H9 (cell line): ENCODE measurements around the gene CADPS2. TPM values are rescaled to one million over a fixed set of nuclear protein-coding genes. Genes with fewer than 3 reads are reported as not detected.

Experiments
- DNase-seq: peaks from one replicate; pipeline ENCODE4 v3.0.0-alpha.2; 2017
- H2AFZ ChIP-seq: one replicate; pipeline ENCODE4 v1.6.1; 2013; ENCODE audit warnings: mild to moderate bottlenecking, low read length, control low read depth, moderate library complexity
- H2AK5ac ChIP-seq: 2 replicates; pipeline ENCODE4 v1.6.1; 2013; ENCODE audit warnings: low read length, control low read depth, mixed read lengths; ENCODE audit not compliant: insufficient read length
- H2BK120ac ChIP-seq: one replicate; pipeline ENCODE4 v1.6.1; 2013; ENCODE audit warnings: low read depth, mild to moderate bottlenecking, low read length, control low read depth, inconsistent platforms; ENCODE audit not compliant: poor library complexity, severe bottlenecking
- H2BK12ac ChIP-seq: 2 replicates; pipeline ENCODE4 v1.6.1; 2013; ENCODE audit warnings: low read length, control low read depth, mixed read lengths, low read depth; ENCODE audit not compliant: insufficient read length
- H2BK15ac ChIP-seq: 2 replicates; pipeline ENCODE4 v1.6.1; 2013; ENCODE audit warnings: low read depth, low read length, control low read depth
- H2BK20ac ChIP-seq: one replicate; pipeline ENCODE4 v1.6.1; 2013; ENCODE audit warnings: low read depth, mild to moderate bottlenecking, low read length, control low read depth, inconsistent platforms; ENCODE audit not compliant: poor library complexity, severe bottlenecking
- H2BK5ac ChIP-seq: 2 replicates; pipeline ENCODE4 v1.6.1; 2013; ENCODE audit warnings: low read length, control low read depth, mixed read lengths; ENCODE audit not compliant: insufficient read length
- H3K14ac ChIP-seq: 2 replicates; pipeline ENCODE4 v1.6.1; 2013; ENCODE audit warnings: low read length, control low read depth; ENCODE audit not compliant: insufficient read depth
- H3K18ac ChIP-seq: 2 replicates; pipeline ENCODE4 v1.6.1; 2013; ENCODE audit warnings: low read depth, mild to moderate bottlenecking, mixed read lengths, low read length, control low read depth; ENCODE audit not compliant: insufficient read length
- H3K23ac ChIP-seq: 2 replicates; pipeline ENCODE4 v1.6.1; 2013; ENCODE audit warnings: low read length, control low read depth, mixed read lengths, low read depth; ENCODE audit not compliant: insufficient read length
- H3K23me2 ChIP-seq: 2 replicates; pipeline ENCODE4 v1.6.1; 2013; ENCODE audit warnings: low read depth, mild to moderate bottlenecking, mixed read lengths, low read length, control low read depth; ENCODE audit not compliant: insufficient read length, poor library complexity, severe bottlenecking
- H3K27ac ChIP-seq: 2 replicates; pipeline ENCODE4 v1.5.1; 2013; ENCODE audit warnings: low read length, control low read depth, mixed read lengths, low read depth; ENCODE audit not compliant: insufficient read length
- H3K27me3 ChIP-seq: 2 replicates; pipeline ENCODE4 v1.6.1; 2013; ENCODE audit warnings: low read length, control low read depth, inconsistent platforms; ENCODE audit not compliant: insufficient read depth
- H3K4ac ChIP-seq: 2 replicates; pipeline ENCODE4 v1.6.1; 2013; ENCODE audit warnings: low read depth, mild to moderate bottlenecking, control low read depth, inconsistent platforms, low read length, moderate library complexity
- H3K4me1 ChIP-seq: 2 replicates; pipeline ENCODE4 v1.6.1; 2013; ENCODE audit warnings: low read length, control low read depth, inconsistent platforms; ENCODE audit not compliant: insufficient read depth
- H3K4me2 ChIP-seq: 2 replicates; pipeline ENCODE4 v1.6.1; 2013; ENCODE audit warnings: low read length, control low read depth, mixed read lengths; ENCODE audit not compliant: insufficient read length, insufficient read depth
- H3K56ac ChIP-seq: 2 replicates; pipeline ENCODE4 v1.6.1; 2013; ENCODE audit warnings: low read depth, mild to moderate bottlenecking, mixed read lengths, low read length, control low read depth; ENCODE audit not compliant: insufficient read length
- H3K79me1 ChIP-seq: 2 replicates; pipeline ENCODE4 v1.6.1; 2013; ENCODE audit warnings: low read depth, mild to moderate bottlenecking, moderate library complexity, low read length, control low read depth, inconsistent platforms; ENCODE audit not compliant: insufficient read depth, poor library complexity, severe bottlenecking
- H3K79me2 ChIP-seq: 2 replicates; pipeline ENCODE4 v1.6.1; 2013; ENCODE audit warnings: low read length, control low read depth, inconsistent platforms; ENCODE audit not compliant: insufficient read depth
- H3K9ac ChIP-seq: 2 replicates; pipeline ENCODE4 v1.6.1; 2013; ENCODE audit warnings: low read length, control low read depth, mixed read lengths; ENCODE audit not compliant: insufficient read length; ENCODE audit errors: extremely low read depth
- H3K9me3 ChIP-seq: one replicate; pipeline ENCODE4 v1.6.1; 2013; ENCODE audit warnings: low read depth, low read length, inconsistent platforms; ENCODE audit not compliant: control insufficient read depth
- H3T11ph ChIP-seq: one replicate; pipeline ENCODE4 v1.6.1; 2013; ENCODE audit warnings: mild to moderate bottlenecking, low read length, control low read depth, inconsistent platforms
- H4K20me1 ChIP-seq: one replicate; pipeline ENCODE4 v1.6.1; 2013; ENCODE audit not compliant: control insufficient read depth, insufficient read length, insufficient read depth
- H4K5ac ChIP-seq: 2 replicates; pipeline ENCODE4 v1.6.1; 2013; ENCODE audit warnings: low read depth, mild to moderate bottlenecking, mixed read lengths, low read length, control low read depth; ENCODE audit not compliant: insufficient read length
- H4K8ac ChIP-seq: replicated peaks from 2 replicates; pipeline ENCODE4 v1.6.1; 2013; ENCODE audit warnings: low read length, control low read depth, mixed read lengths, low read depth; ENCODE audit not compliant: insufficient read length
- H4K91ac ChIP-seq: 2 replicates; pipeline ENCODE4 v1.6.1; 2013; ENCODE audit warnings: low read depth, mild to moderate bottlenecking, moderate library complexity, mixed read lengths, low read length, control low read depth; ENCODE audit not compliant: insufficient read length
- H3K27ac Mint-ChIP-seq, 3 experiments: 2 replicates in 2 of 3; 3 replicates in 1 of 3; pipeline ENCODE4 v1.8.0; 2020 to 2021; ENCODE audit warnings: mixed read lengths in 3 of 3, mild to moderate bottlenecking in 1 of 3, moderate library complexity in 1 of 3
- H3K27me3 Mint-ChIP-seq: 2 replicates; pipeline ENCODE4 v1.8.0; 2021; ENCODE audit warnings: low read depth, mild to moderate bottlenecking, moderate library complexity, mixed read lengths
- H3K36me3 Mint-ChIP-seq, 3 experiments: 2 replicates in 2 of 3; 3 replicates in 1 of 3; pipeline ENCODE4 v1.8.0; 2020 to 2021; ENCODE audit warnings: low read depth in 3 of 3, mixed read lengths in 3 of 3; ENCODE audit not compliant: insufficient read depth in 1 of 3
- H3K4me1 Mint-ChIP-seq, 2 experiments: 2 replicates each; pipeline ENCODE4 v1.8.0; 2020; ENCODE audit warnings: mixed read lengths in 2 of 2
- H3K4me3 Mint-ChIP-seq, 2 experiments: 2 replicates in 1 of 2; 3 replicates in 1 of 2; pipeline ENCODE4 v1.8.0; 2020 to 2021; ENCODE audit warnings: mild to moderate bottlenecking in 2 of 2, mixed read lengths in 2 of 2, moderate library complexity in 1 of 2
- H3K9me3 Mint-ChIP-seq, 2 experiments: 2 replicates in 1 of 2; 3 replicates in 1 of 2; pipeline ENCODE4 v1.8.0; 2020; ENCODE audit warnings: mild to moderate bottlenecking in 2 of 2, mixed read lengths in 2 of 2, moderate library complexity in 1 of 2
- CTCF ChIP-seq: fragments of 200-600 bp; sonication (generic); conservative IDR thresholded peaks from 3 replicates; pipeline ENCODE4 v1.8.0; 2021; ENCODE audit warnings: antibody characterized with exemption, mild to moderate bottlenecking
- WGBS: extraction: QIAGEN DNeasy Blood & Tissue Kit; methylation state at CpG from one replicate; pipeline ENCODE4 v1.1.7; 2013; ENCODE audit warnings: missing lambda C conversion rate, low lambda C conversion rate, mixed read lengths; ENCODE audit not compliant: insufficient read length; ENCODE audit errors: extremely low coverage; 5-methylcytosine and 5-hydroxymethylcytosine counted together
- total RNA-seq: library from RNA; stranded (reverse); gene quantifications from 2 replicates; pipeline ENCODE4 v1.2.1, GENCODE V29; 2021

Gene CADPS2
- total RNA-seq, 1 experiment from 2014 or later: 7.1 TPM

DNA sequence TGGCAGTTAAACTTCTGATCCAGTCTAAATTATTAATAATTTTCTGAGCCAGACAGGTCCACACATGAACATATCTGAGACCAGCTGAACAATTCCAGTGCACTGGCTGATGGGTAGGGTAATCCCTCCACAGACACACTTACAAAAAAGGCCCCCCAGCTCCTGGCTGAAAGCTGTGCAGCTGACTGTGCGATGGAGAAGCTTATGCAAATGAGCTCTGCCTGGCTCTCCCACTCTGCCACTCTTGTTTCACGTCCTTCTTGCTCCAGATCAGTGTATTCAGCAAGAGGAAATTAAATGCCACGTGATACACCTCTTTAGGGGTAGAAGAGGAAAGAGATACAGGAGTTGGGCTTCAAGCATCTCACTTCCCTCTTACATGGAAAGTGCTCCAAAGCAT, 505.3 kb downstream of the CADPS2 start:
- H3K18ac ChIP-seq: no peak overlapping the region
- H4K5ac ChIP-seq: no peak overlapping the region
- Mint-ChIP-seq H3K27ac (no peak overlapping the region), H3K27me3 (no peaks in the 10 kb centered on the region), H3K9me3 (no peaks in the 10 kb centered on the region), H3K36me3 (no peaks in the 10 kb centered on the region), H3K4me1 (peaks cover 41 to 45% of the 10 kb centered on the region in 2 experiments), H3K4me3 (no peak overlapping the region)
- H2BK20ac ChIP-seq: no peak overlapping the region
- no peaks in the 10 kb centered on the region for H4K20me1 ChIP-seq
- no peak overlapping the region for H2BK5ac ChIP-seq
- no peaks in the 10 kb centered on the region; the same call in 1 of the 2 replicates for H3K4me1 ChIP-seq
- TF ChIP-seq CTCF: no peak
- no peak overlapping the region for H3K27ac ChIP-seq
- no peak overlapping the region for H2BK12ac ChIP-seq
- no peaks in the 10 kb centered on the region for H3K27me3 ChIP-seq
- no peak overlapping the region for H3K4ac ChIP-seq
- no peaks in the 10 kb centered on the region for H3K23me2 ChIP-seq
- H3T11ph ChIP-seq: no peak overlapping the region
- H3K79me2 ChIP-seq: no peaks in the 10 kb centered on the region
- no peak overlapping the region for H3K14ac ChIP-seq
- H2BK120ac ChIP-seq: no peak overlapping the region
- no peak for DNase-seq
- H2BK15ac ChIP-seq: no peak overlapping the region; the same call in 1 of the 2 replicates
- H4K8ac ChIP-seq: no peak overlapping the region
- H3K9me3 ChIP-seq: no peaks in the 10 kb centered on the region
- no peak overlapping the region for H4K91ac ChIP-seq
- no peak overlapping the region for H3K23ac ChIP-seq
- H3K56ac ChIP-seq: no peak overlapping the region
- H3K4me2 ChIP-seq: no peak overlapping the region
- H3K9ac ChIP-seq: no peak overlapping the region
- no peak overlapping the region for H2AFZ ChIP-seq
- WGBS: no CpG with 5 or more reads among the region's 3 CpGs
- H3K79me1 ChIP-seq: no peaks in the 10 kb centered on the region
- no peak overlapping the region for H2AK5ac ChIP-seq
